Fibroblast of the aortic adventitia (primary cell): ENCODE data around the gene PRKCB. TPM values are rescaled to one million over a fixed set of nuclear protein-coding genes. Genes with fewer than 3 reads are reported as not detected.

Experiments used
- DNase-seq: peaks from one replicate; pipeline ENCODE4 v3.0.0-alpha.2; 2010; ENCODE audit warnings: low read depth
- H3K4me3 ChIP-seq: 2 replicates; pipeline ENCODE4 v1.5.1; 2011; ENCODE audit warnings: low read depth, mild to moderate bottlenecking, control low read depth, low read length, moderate library complexity
- CTCF ChIP-seq: IDR thresholded peaks from 2 replicates; pipeline ENCODE4 v1.5.1; 2011; ENCODE audit warnings: mild to moderate bottlenecking, low read length, control low read depth, inconsistent platforms; ENCODE audit not compliant: insufficient read depth
- total RNA-seq: library from RNA; depleted of rRNA; stranded (reverse); fragments of >200 nt; gene quantifications from 2 replicates; pipeline ENCODE4 v1.2.3, GENCODE V29; 2012; ENCODE audit warnings: low replicate concordance

Gene PRKCB
- total RNA-seq, 1 donor: not detected

- H3K4me3 ChIP-seq: no peak overlapping the region
- no peak for DNase-seq
- TF ChIP-seq CTCF: no peak
These were observed 280.4 kb downstream of the PRKCB start for GRCh38 chr16:24116046-24116776.

- no peak for TF ChIP-seq CTCF
- DNase-seq: no peak
- no peak overlapping the region for H3K4me3 ChIP-seq
These were observed 281.2 kb downstream of the PRKCB start for GRCh38 chr16:24116989-24117388.

GRCh38 chr16:24117680-24118079 is 281.9 kb downstream of the PRKCB start:
- DNase-seq: no peak
- H3K4me3 ChIP-seq: no peak overlapping the region
- no peak for TF ChIP-seq CTCF

GRCh38 chr16:24118126-24118821 is 282.5 kb downstream of the PRKCB start:
- no peak for DNase-seq
- H3K4me3 ChIP-seq: no peak overlapping the region

GRCh38 chr16:24119807-24120206 is 284.0 kb downstream of the PRKCB start:
- TF ChIP-seq CTCF: no peak
- H3K4me3 ChIP-seq: no peak overlapping the region
- no peak for DNase-seq

More at GRCh38 chr16:24118126-24118821, 282.5 kb downstream of the PRKCB start:
- TF ChIP-seq CTCF: no peak

- H3K4me3 ChIP-seq: no peak overlapping the region
- no peak for TF ChIP-seq CTCF
- no peak for DNase-seq
These were observed 287.5 kb downstream of the PRKCB start for GRCh38 chr16:24123275-24123674.
